GM12878 (cell line): ENCODE data around the gene PACSIN3.

Source experiments
- CHD4 ChIP-seq: fragments of 200-600 bp; sonication (generic); IDR thresholded peaks from 2 replicates; pipeline ENCODE4 v1.6.1; 2016; ENCODE audit warnings: mild to moderate bottlenecking
- EP300 ChIP-seq, 2 experiments: fragments of 150-350 bp in 1 of 2; IDR thresholded peaks; 2 replicates each; pipeline ENCODE4 v1.6.1; 2011 to 2012; ENCODE audit warnings: low read depth in 2 of 2, low read length in 2 of 2, borderline replicate concordance in 1 of 2, improper control_type of control experiment in 1 of 2, inconsistent platforms in 1 of 2; ENCODE audit not compliant: control insufficient read depth in 1 of 2
- ETV6 ChIP-seq, 2 experiments: fragments of 450-650 bp in 1 of 2; IDR thresholded peaks in 1 of 2; conservative IDR thresholded peaks in 1 of 2; 2 replicates each; pipeline ENCODE4 v1.6.1; 2014; ENCODE audit warnings: antibody characterized with exemption in 1 of 2, borderline replicate concordance in 1 of 2, low read depth in 1 of 2, mild to moderate bottlenecking in 1 of 2, moderate library complexity in 1 of 2
- IRF4 ChIP-seq: IDR thresholded peaks from 2 replicates; pipeline ENCODE4 v1.6.1; 2011; ENCODE audit warnings: low read depth, low read length
- MTA3 ChIP-seq: IDR thresholded peaks from 2 replicates; pipeline ENCODE4 v1.6.1; 2012; ENCODE audit warnings: low read length, inconsistent platforms, borderline replicate concordance
- NFXL1 ChIP-seq: fragments of 450-650 bp; IDR thresholded peaks from 2 replicates; pipeline ENCODE4 v1.6.1; 2017; ENCODE audit warnings: antibody characterized with exemption, mild to moderate bottlenecking, borderline replicate concordance
- POLR2A ChIP-seq: IDR thresholded peaks from 2 replicates; pipeline ENCODE4 v1.6.1; 2011; ENCODE audit warnings: low read depth, mild to moderate bottlenecking, low read length
- POLR2AphosphoS5 ChIP-seq: IDR thresholded peaks from 2 replicates; pipeline ENCODE4 v1.6.1; 2011; ENCODE audit warnings: mild to moderate bottlenecking, low read length, inconsistent platforms
- PRDM15 ChIP-seq: fragments of 450-650 bp; formaldehyde crosslinking; IDR thresholded peaks from 2 replicates; pipeline ENCODE4 v1.4.0; 2020; ENCODE audit warnings: mild to moderate bottlenecking, moderate library complexity
- RAD21 ChIP-seq: IDR thresholded peaks from 2 replicates; pipeline ENCODE4 v1.6.1; 2011; ENCODE audit warnings: mild to moderate bottlenecking, low read depth, low read length, moderate library complexity; ENCODE audit not compliant: insufficient read depth
- SMC3 ChIP-seq: IDR thresholded peaks from 2 replicates; pipeline ENCODE4 v1.6.1; 2011; ENCODE audit warnings: low read length, improper control_type of control experiment, borderline replicate concordance
- TCF12 ChIP-seq: IDR thresholded peaks from 2 replicates; pipeline ENCODE4 v1.6.1; 2011; ENCODE audit warnings: low read depth, mild to moderate bottlenecking, low read length
- TF ChIP-seq, protein P1 (sequence below), 3 experiments: IDR thresholded peaks in 2 of 3; conservative IDR thresholded peaks in 1 of 3; 2 replicates each; pipeline ENCODE4 v1.5.1; 2011; ENCODE audit warnings: low read depth in 3 of 3, low read length in 3 of 3, mild to moderate bottlenecking in 3 of 3, control low read depth in 2 of 3, moderate library complexity in 2 of 3, inconsistent platforms in 1 of 3, mixed read lengths in 1 of 3; ENCODE audit not compliant: control insufficient read depth in 2 of 3, insufficient read depth in 1 of 3; ENCODE audit errors: extremely low read depth in 1 of 3

- TF ChIP-seq, protein P1, sequence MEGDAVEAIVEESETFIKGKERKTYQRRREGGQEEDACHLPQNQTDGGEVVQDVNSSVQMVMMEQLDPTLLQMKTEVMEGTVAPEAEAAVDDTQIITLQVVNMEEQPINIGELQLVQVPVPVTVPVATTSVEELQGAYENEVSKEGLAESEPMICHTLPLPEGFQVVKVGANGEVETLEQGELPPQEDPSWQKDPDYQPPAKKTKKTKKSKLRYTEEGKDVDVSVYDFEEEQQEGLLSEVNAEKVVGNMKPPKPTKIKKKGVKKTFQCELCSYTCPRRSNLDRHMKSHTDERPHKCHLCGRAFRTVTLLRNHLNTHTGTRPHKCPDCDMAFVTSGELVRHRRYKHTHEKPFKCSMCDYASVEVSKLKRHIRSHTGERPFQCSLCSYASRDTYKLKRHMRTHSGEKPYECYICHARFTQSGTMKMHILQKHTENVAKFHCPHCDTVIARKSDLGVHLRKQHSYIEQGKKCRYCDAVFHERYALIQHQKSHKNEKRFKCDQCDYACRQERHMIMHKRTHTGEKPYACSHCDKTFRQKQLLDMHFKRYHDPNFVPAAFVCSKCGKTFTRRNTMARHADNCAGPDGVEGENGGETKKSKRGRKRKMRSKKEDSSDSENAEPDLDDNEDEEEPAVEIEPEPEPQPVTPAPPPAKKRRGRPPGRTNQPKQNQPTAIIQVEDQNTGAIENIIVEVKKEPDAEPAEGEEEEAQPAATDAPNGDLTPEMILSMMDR (IDR thresholded peaks at IDR 0.05 in 2 of 3, conservative IDR thresholded peaks at IDR 0.05 in 1 of 3; ENCODE audit: control insufficient read depth in 2 of 3, extremely low read depth in 1 of 3, insufficient read depth in 1 of 3, low read depth in 3 of 3, low read length in 3 of 3): no peak
- no peak for TF ChIP-seq PRDM15 (CRISPR knock-in tag)
- TF ChIP-seq NFXL1: no peak
- no peak for TF ChIP-seq TCF12
- TF ChIP-seq EP300 (IDR thresholded peaks at IDR 0.05; ENCODE audit: borderline replicate concordance in 1 of 2, control insufficient read depth in 1 of 2, low read depth in 2 of 2, low read length in 2 of 2): no peak
- no peak for TF ChIP-seq POLR2A
- TF ChIP-seq IRF4: no peak
- TF ChIP-seq SMC3: no peak
- TF ChIP-seq CHD4: no peak
- no peak for TF ChIP-seq MTA3
- TF ChIP-seq ETV6 (conservative IDR thresholded peaks at IDR 0.05 in 1 of 2, IDR thresholded peaks at IDR 0.05 in 1 of 2; ENCODE audit: borderline replicate concordance in 1 of 2, low read depth in 1 of 2): no peak
- no peak for TF ChIP-seq RAD21
- no peak for TF ChIP-seq POLR2AphosphoS5
Observed at GRCh38 chr11:47156951-47157350, 29.3 kb downstream of the PACSIN3 start.
